Osteoblast (primary cell): ENCODE data around the gene GPR82. TPM values are rescaled to one million over a fixed set of nuclear protein-coding genes. Genes with fewer than 3 reads are reported as not detected.
A peak's percentile ranks its signal among the peaks of the same experiment; 100 is the strongest.

Experiments
- DNase-seq: peaks from one replicate; pipeline ENCODE4 v3.0.0; 2011; ENCODE audit warnings: low spot score, mixed read lengths; ENCODE audit not compliant: insufficient read length; ENCODE audit errors: missing footprints
- H2AFZ ChIP-seq: 2 replicates; pipeline ENCODE4 v1.6.0; 2011; ENCODE audit warnings: mild to moderate bottlenecking, low read length
- H3K27ac ChIP-seq: 2 replicates; pipeline ENCODE4 v1.5.1; 2011; ENCODE audit warnings: mild to moderate bottlenecking, low read depth, low read length, moderate library complexity
- H3K27me3 ChIP-seq: 2 replicates; pipeline ENCODE4 v1.6.0; 2012; ENCODE audit warnings: mild to moderate bottlenecking, control low read depth, inconsistent platforms, low read length, moderate library complexity; ENCODE audit not compliant: insufficient read depth
- H3K36me3 ChIP-seq: 2 replicates; pipeline ENCODE4 v1.5.1; 2011; ENCODE audit warnings: mild to moderate bottlenecking, low read length, control low read depth, moderate library complexity; ENCODE audit not compliant: insufficient read depth
- H3K4me1 ChIP-seq: 2 replicates; pipeline ENCODE4 v1.5.1; 2011; ENCODE audit warnings: mild to moderate bottlenecking, low read length, control low read depth, moderate library complexity; ENCODE audit not compliant: insufficient read depth
- H3K4me2 ChIP-seq: 2 replicates; pipeline ENCODE4 v1.6.0; 2011; ENCODE audit warnings: mild to moderate bottlenecking, low read length; ENCODE audit not compliant: insufficient read depth
- H3K4me3 ChIP-seq: fragments of 200-600 bp; sonication (generic); 3 replicates; pipeline ENCODE4 v1.5.1; 2012; ENCODE audit warnings: mild to moderate bottlenecking, low read length, inconsistent platforms; ENCODE audit not compliant: insufficient read depth
- H3K79me2 ChIP-seq: 2 replicates; pipeline ENCODE4 v1.6.0; 2012; ENCODE audit warnings: mild to moderate bottlenecking, low read length, control low read depth, inconsistent platforms; ENCODE audit not compliant: insufficient read depth
- H3K9me3 ChIP-seq: 2 replicates; pipeline ENCODE4 v1.5.1; 2011; ENCODE audit warnings: low read depth, low read length, control low read depth
- H4K20me1 ChIP-seq: 2 replicates; pipeline ENCODE4 v1.6.0; 2012; ENCODE audit warnings: mild to moderate bottlenecking, low read length, control low read depth; ENCODE audit not compliant: insufficient read depth
- CTCF ChIP-seq: IDR thresholded peaks from 2 replicates; pipeline ENCODE4 v1.5.1; 2011; ENCODE audit warnings: mild to moderate bottlenecking, low read depth, low read length, moderate library complexity; ENCODE audit errors: extremely low read depth
- total RNA-seq: library from RNA; depleted of rRNA; stranded (reverse); fragments of >200 nt; gene quantifications from 2 replicates; pipeline ENCODE4 v1.2.3, GENCODE V29; 2012

Gene GPR82
- total RNA-seq, 1 donor: not detected

- Histone ChIP-seq H3K4me3 (no peak overlapping the region), H3K36me3 (no peaks in the 10 kb centered on the region), H4K20me1 (no peaks in the 10 kb centered on the region), H2AFZ (no peak overlapping the region), H3K4me1 (no peaks in the 10 kb centered on the region), H3K4me2 (no peak overlapping the region), H3K27ac (no peak overlapping the region), H3K27me3 (peaks cover 5% of the 10 kb centered on the region), H3K79me2 (no peaks in the 10 kb centered on the region), H3K9me3 (no peaks in the 10 kb centered on the region)
- peak; percentile 12 for TF ChIP-seq CTCF
- no peak for DNase-seq
Observed at GRCh38 chrX:41708486-41708885, 15.5 kb upstream of the GPR82 start.

- Histone ChIP-seq H3K27me3 (peaks cover 5% of the 10 kb centered on the region), H3K4me1 (no peaks in the 10 kb centered on the region), H3K4me2 (no peak overlapping the region), H2AFZ (no peak overlapping the region), H3K36me3 (no peaks in the 10 kb centered on the region), H3K27ac (no peak overlapping the region), H4K20me1 (no peaks in the 10 kb centered on the region), H3K79me2 (no peaks in the 10 kb centered on the region), H3K4me3 (no peak overlapping the region), H3K9me3 (no peaks in the 10 kb centered on the region)
- no peak for TF ChIP-seq CTCF
- no peak for DNase-seq
Observed at GRCh38 chrX:41711021-41711667, 12.8 kb upstream of the GPR82 start.

- Histone ChIP-seq H3K27ac (no peak overlapping the region), H3K79me2 (no peaks in the 10 kb centered on the region), H2AFZ (no peak overlapping the region), H3K36me3 (no peaks in the 10 kb centered on the region), H4K20me1 (no peaks in the 10 kb centered on the region), H3K4me2 (no peak overlapping the region), H3K27me3 (no peaks in the 10 kb centered on the region), H3K4me1 (peaks cover 4% of the 10 kb centered on the region), H3K9me3 (no peaks in the 10 kb centered on the region), H3K4me3 (no peak overlapping the region)
- no peak for DNase-seq
- TF ChIP-seq CTCF: no peak
Observed at GRCh38 chrX:41716222-41716621, 7.8 kb upstream of the GPR82 start.

DNA sequence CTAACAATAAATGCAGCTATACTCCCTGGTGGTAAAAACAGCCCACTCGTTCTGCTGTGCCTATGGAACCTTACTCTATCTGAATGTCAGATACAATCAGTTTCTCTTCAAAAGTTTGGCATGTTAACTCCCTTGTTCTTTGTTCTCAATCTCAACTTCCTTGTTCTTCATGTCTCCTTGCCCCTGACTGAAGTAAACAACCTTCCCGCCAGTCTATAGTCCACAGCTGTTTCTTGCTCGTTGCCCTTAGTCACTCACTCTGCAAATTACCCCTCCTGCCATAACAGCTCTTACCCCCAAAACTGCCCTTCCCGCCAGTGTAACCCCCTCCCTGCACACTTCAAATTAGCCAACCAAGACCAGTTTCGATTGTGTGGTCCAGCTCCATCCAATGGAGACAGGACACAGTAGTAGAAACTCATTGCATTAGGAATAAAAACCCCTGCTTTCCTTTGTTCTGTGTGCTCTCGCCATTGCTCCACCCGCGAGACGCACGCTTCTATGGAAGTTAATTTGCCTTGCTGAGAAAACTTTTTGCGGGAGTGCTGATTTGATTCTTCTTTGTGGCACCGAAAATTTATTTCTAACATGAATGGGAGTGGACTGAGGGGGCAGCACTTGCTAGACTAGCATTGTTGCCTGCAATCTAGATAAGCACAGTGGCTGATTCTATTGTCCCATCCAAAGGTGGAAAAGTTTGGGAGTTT lies 7.1 kb upstream of the GPR82 start:
- H4K20me1 ChIP-seq: no peaks in the 10 kb centered on the region
- no peak overlapping the region for H3K4me3 ChIP-seq
- no peaks in the 10 kb centered on the region for H3K27me3 ChIP-seq
- no peak overlapping the region for H3K4me2 ChIP-seq
- TF ChIP-seq CTCF: no peak
- no peak overlapping the region for H2AFZ ChIP-seq
- DNase-seq: no peak
- H3K9me3 ChIP-seq: no peaks in the 10 kb centered on the region
- no peak overlapping the region for H3K27ac ChIP-seq
- H3K79me2 ChIP-seq: no peaks in the 10 kb centered on the region
- peaks cover 4% of the 10 kb centered on the region for H3K4me1 ChIP-seq
- no peaks in the 10 kb centered on the region for H3K36me3 ChIP-seq
